Right cardiac atrium (tissue), 5 donors: ENCODE results near the gene TEX38. TPM values are rescaled to one million over a fixed set of nuclear protein-coding genes. Genes with fewer than 3 reads are reported as not detected.

Experiments used
- polyA plus RNA-seq: library from polyadenylated mRNA; stranded (reverse); fragments of 200-250 nt; gene quantifications from one replicate; pipeline ENCODE4 v1.2.3, GENCODE V29; 2013
- total RNA-seq, 4 donors: library from RNA; stranded (reverse); fragmentation: NEBNext Ultra II Directional; extraction: Animal tissue kit (Norgen Biotek cat#: 25700); gene quantifications; one replicate each; pipeline ENCODE4 v1.2.1, GENCODE V29; 2021
- donor health status: healthy with polysubstance abuse.
- donor health status: DM: no; HTN: yes; CAD: no.
- donor health status: DM: no; HTN: no; CAD: no.
- donor health status: DM: no; HTN: yes; CAD: no; lungs with severe emphysema.
- donor health status: DM: yes; HTN: yes; CAD: no.

TEX38 gene
- total and polyA plus RNA-seq, 5 donors: 0.14 TPM; not detected in 4

Other genes starting within 250 kb of the TEX38 start
- not detected for gene DMBX1, start 182.0 kb upstream of the TEX38 start, total RNA-seq
- gene DMBX1, start 182.0 kb upstream of the TEX38 start, polyA plus RNA-seq: not detected
- not detected for gene KNCN, start 120.2 kb upstream of the TEX38 start, total RNA-seq
- gene KNCN, start 120.2 kb upstream of the TEX38 start, polyA plus RNA-seq: not detected
- 10 to 100 TPM; 40.2 to 46.9 (median 43.4) TPM for gene MKNK1, start 67.6 kb upstream of the TEX38 start, total RNA-seq
- gene MKNK1, start 67.6 kb upstream of the TEX38 start, polyA plus RNA-seq: 27.8 TPM
- gene MOB3C, start 55.0 kb upstream of the TEX38 start, total RNA-seq: 10 to 100 TPM; 14.1 to 20.9 (median 16.5) TPM
- gene MOB3C, start 55.0 kb upstream of the TEX38 start, polyA plus RNA-seq: 10.3 TPM
- gene ATPAF1, start 3.5 kb upstream of the TEX38 start, total RNA-seq: 100 to 1,000 TPM; 144 to 181 (median 166) TPM
- 218 TPM for gene ATPAF1, start 3.5 kb upstream of the TEX38 start, polyA plus RNA-seq
- gene EFCAB14, start 47.3 kb downstream of the TEX38 start, total RNA-seq: 10 to 100 TPM; 67.9 to 78.3 (median 75.5) TPM
- 21.3 TPM for gene EFCAB14, start 47.3 kb downstream of the TEX38 start, polyA plus RNA-seq
- 1 to 10 TPM; 1.7 to 4.6 (median 2.2) TPM for gene CYP4B1, start 127.2 kb downstream of the TEX38 start, total RNA-seq
- gene CYP4B1, start 127.2 kb downstream of the TEX38 start, polyA plus RNA-seq: 7.5 TPM